B cell (primary cell): ENCODE measurements around the gene GNG11. TPM values are rescaled to one million over a fixed set of nuclear protein-coding genes. Genes with fewer than 3 reads are reported as not detected.

Source experiments
- ATAC-seq: fragments of 200-7000 bp; cut with Tn5 transposase; one replicate; pipeline ENCODE4 v1.10.0; 2021; ENCODE audit warnings: low read depth, mild to moderate bottlenecking, moderate number of reproducible peaks, moderate library complexity
- CTCF ChIA-PET: fragments of 350-600 bp; sonication (Branson Sonifier 250); formaldehyde crosslinking; loops from one replicate; lab custom pipeline; 2021; ENCODE audit warnings: antibody characterized with exemption, inconsistent platforms; lab: Charles Lee
- POLR2A ChIA-PET: fragments of 350-600 bp; sonication (Branson Sonifier 250); formaldehyde crosslinking; loops from one replicate; lab custom pipeline; 2021; ENCODE audit warnings: antibody characterized with exemption; lab: Charles Lee
- DNase-seq: peaks from one replicate; pipeline ENCODE4 v3.0.0; 2013
- H2AFZ ChIP-seq: 2 replicates; pipeline ENCODE4 v1.6.1; 2012; ENCODE audit warnings: mild to moderate bottlenecking, low read depth, low read length; ENCODE audit not compliant: insufficient read depth, poor library complexity, severe bottlenecking
- H3K27ac ChIP-seq, 2 donors: 1 replicate in 1 of 2; 2 replicates in 1 of 2; pipeline ENCODE4 v1.5.1; 2012 to 2013; ENCODE audit warnings: low read length in 2 of 2, mild to moderate bottlenecking in 2 of 2, moderate library complexity in 1 of 2
- H3K27me3 ChIP-seq, 4 experiments: fragments of 200-600 bp in 1 of 4; sonication (generic) in 1 of 4; replicated peaks in 1 of 4; 1 replicate in 2 of 4; 2 replicates in 2 of 4; pipeline versions ENCODE4 v1.6.1 to v1.7.0; 2013 to 2016; ENCODE audit warnings: low read length in 3 of 4, mild to moderate bottlenecking in 2 of 4, mixed read lengths in 1 of 4, moderate library complexity in 1 of 4; ENCODE audit not compliant: insufficient read depth in 4 of 4, control insufficient read depth in 3 of 4; ENCODE audit errors: control extremely low read depth in 1 of 4
- H3K36me3 ChIP-seq, 2 experiments: replicated peaks in 1 of 2; 1 replicate in 1 of 2; 2 replicates in 1 of 2; pipeline versions ENCODE4 v1.6.1 to v1.7.1; 2013; ENCODE audit warnings: low read length in 1 of 2; ENCODE audit not compliant: insufficient read depth in 2 of 2, control insufficient read depth in 1 of 2; ENCODE audit errors: control extremely low read depth in 1 of 2, extremely low read depth in 1 of 2
- H3K4me1 ChIP-seq, 2 donors: fragments of 200-600 bp in 1 of 2; sonication (generic) in 1 of 2; 1 replicate in 1 of 2; 2 replicates in 1 of 2; pipeline versions ENCODE4 v1.5.1 to v1.6.1; 2013 to 2017; ENCODE audit warnings: low read length in 2 of 2; ENCODE audit not compliant: control insufficient read depth in 2 of 2, insufficient read depth in 2 of 2
- H3K4me2 ChIP-seq: replicated peaks from 2 replicates; pipeline ENCODE3; 2012; ENCODE audit warnings: mild to moderate bottlenecking, low read depth, low read length; ENCODE audit not compliant: poor library complexity, severe bottlenecking
- H3K4me3 ChIP-seq, 5 experiments: fragments of 200-600 bp in 1 of 5; sonication (generic) in 1 of 5; 1 replicate in 3 of 5; 2 replicates in 2 of 5; pipeline versions ENCODE4 v1.5.1 to v1.7.0; 2011 to 2016; ENCODE audit warnings: low read length in 4 of 5, mild to moderate bottlenecking in 4 of 5, low read depth in 2 of 5, control low read depth in 1 of 5, moderate library complexity in 1 of 5; ENCODE audit not compliant: insufficient read depth in 1 of 5; ENCODE audit errors: control extremely low read depth in 1 of 5, extremely low read depth in 1 of 5
- H3K79me2 ChIP-seq: fragments of 200-600 bp; sonication (generic); one replicate; pipeline ENCODE4 v1.6.0; 2016; ENCODE audit warnings: low read length; ENCODE audit not compliant: control insufficient read depth, insufficient read depth
- H3K9ac ChIP-seq: fragments of 200-600 bp; sonication (generic); 2 replicates; pipeline ENCODE4 v1.6.1; 2017; ENCODE audit warnings: mild to moderate bottlenecking, low read length, moderate library complexity
- H3K9me3 ChIP-seq, 3 donors: one replicate each; pipeline versions ENCODE4 v1.6.1 to v1.7.1; 2013; ENCODE audit warnings: low read length in 2 of 3; ENCODE audit not compliant: control insufficient read depth in 2 of 3, insufficient read depth in 1 of 3; ENCODE audit errors: control extremely low read depth in 1 of 3
- H4K20me1 ChIP-seq: 2 replicates; pipeline ENCODE4 v1.6.0; 2012; ENCODE audit warnings: mild to moderate bottlenecking, low read length; ENCODE audit not compliant: insufficient read depth, control insufficient read depth, poor library complexity, severe bottlenecking
- H3K27ac Mint-ChIP-seq: one replicate; pipeline ENCODE4 v1.8.0; 2021; ENCODE audit warnings: mixed read lengths
- H3K27me3 Mint-ChIP-seq: one replicate; pipeline ENCODE4 v1.8.0; 2021; ENCODE audit warnings: mixed read lengths
- H3K4me1 Mint-ChIP-seq: one replicate; pipeline ENCODE4 v1.8.0; 2021; ENCODE audit warnings: mixed read lengths
- H3K4me3 Mint-ChIP-seq: one replicate; pipeline ENCODE4 v1.8.0; 2021; ENCODE audit warnings: mixed read lengths
- H3K9me3 Mint-ChIP-seq: one replicate; pipeline ENCODE4 v1.8.0; 2022; ENCODE audit warnings: mixed read lengths; ENCODE audit not compliant: insufficient read depth
- CTCF ChIP-seq: fragments of 200-600 bp; IDR thresholded peaks from one replicate; pipeline ENCODE4 v1.8.0; 2022; ENCODE audit warnings: antibody characterized with exemption, mild to moderate bottlenecking
- EZH2 ChIP-seq: IDR thresholded peaks from 2 replicates; pipeline ENCODE4 v1.6.1; 2012; ENCODE audit warnings: borderline replicate concordance, low read depth, mild to moderate bottlenecking, moderate library complexity, low read length; ENCODE audit not compliant: insufficient read depth, poor library complexity, severe bottlenecking
- WGBS: methylation state at CpG from one replicate; pipeline ENCODE4 v1.1.5; 2013; ENCODE audit warnings: missing lambda C conversion rate; ENCODE audit not compliant: insufficient coverage; 5-methylcytosine and 5-hydroxymethylcytosine counted together
- intact Hi-C: fragments of 100-400 bp; cut with micrococcal nuclease; formaldehyde crosslinking; loops from one replicate; pipeline ENCODE4 v1.10.0; 2022
- polyA plus RNA-seq: library from polyadenylated mRNA; depleted of rRNA; stranded (reverse); fragments of >200 nt; gene quantifications from 2 replicates; pipeline ENCODE4 v1.2.3, GENCODE V29; 2012
- total RNA-seq, 2 donors: library from RNA; stranded (reverse); fragments of 120-200 nt in 1 of 2; gene quantifications; 1 replicate in 1 of 2; 2 replicates in 1 of 2; pipeline versions ENCODE4 v1.2.3 to v1.2.4, GENCODE V29; 2013 to 2022

Gene GNG11
- total and polyA plus RNA-seq, 2 donors (not counting 1 experiment from before 2014, with no cell fraction given) = 0.37 to 1.7 TPM

GRCh38 chr7:93920496-93921182 lies 896 bp upstream of the GNG11 start:
- no peak for DNase-seq
- Histone ChIP-seq H4K20me1 (no peaks in the 10 kb centered on the region), H3K4me2 (no peak overlapping the region), H3K4me3 (no peak overlapping the region), H3K79me2 (no peaks in the 10 kb centered on the region), H3K36me3 (no peaks in the 10 kb centered on the region), H3K9me3 (no peaks in the 10 kb centered on the region), H3K27ac (no peak overlapping the region), H2AFZ (peak overlapping the region; percentile 87), H3K27me3 (peaks cover 0 to 6% (median 0%) of the 10 kb centered on the region in 4 experiments), H3K9ac (no peak overlapping the region), H3K4me1 (peaks cover 13 to 14% of the 10 kb centered on the region in 2 donors)
- Mint-ChIP-seq H3K27me3 (peaks cover 13% of the 10 kb centered on the region), H3K9me3 (no peaks in the 10 kb centered on the region), H3K27ac (no peak overlapping the region), H3K4me1 (peaks cover 23% of the 10 kb centered on the region), H3K4me3 (peak overlapping the region; percentile 53)
- ATAC-seq = no peak
- intact Hi-C loops = loop anchor here (5.0 kb wide), 1 partner anchor 167 kb away; no protein-coding TSS in a partner anchor
- TF ChIP-seq EZH2 (no peak), CTCF (no peak)
- ChIA-PET CTCF (interaction anchor here (0.6 to 3.3 kb wide), 8 partner anchors 12 to 475 kb away, joined by 3 to 15 read pairs (median 4); partner anchors contain the start of gene COL1A2), POLR2A (interaction anchor here (0.7 kb wide), 1 partner anchor 130 kb away, joined by 4 read pairs; no protein-coding TSS in a partner anchor)
- WGBS = no CpG with 5 or more reads among the region's 6 CpGs

GRCh38 chr7:93921186-93921585 lies 349 bp upstream of the GNG11 start:
- H3K9ac ChIP-seq = peak overlapping the region; percentile 78
- H3K27me3 ChIP-seq = peaks cover 0 to 6% (median 0%) of the 10 kb centered on the region in 4 experiments
- no peak for ATAC-seq
- ChIA-PET CTCF (interaction anchor here (0.6 to 3.3 kb wide), 11 partner anchors 16 to 474 kb away, joined by 3 to 22 read pairs (median 5); partner anchors contain the start of gene COL1A2), POLR2A (interaction anchor here (0.6 to 0.7 kb wide), 2 partner anchors 129 to 241 kb away, joined by 4 to 5 read pairs; no protein-coding TSS in a partner anchor)
- no peaks in the 10 kb centered on the region for H3K9me3 ChIP-seq
- H3K4me2 ChIP-seq = peak overlapping the region; percentile 89
- H2AFZ ChIP-seq = peak overlapping the region; percentile 87
- peak overlapping the region; percentile 53 to 83 (median 76) for H3K4me3 ChIP-seq
- H3K4me1 ChIP-seq = peaks cover 13 to 14% of the 10 kb centered on the region in 2 donors
- H4K20me1 ChIP-seq = no peaks in the 10 kb centered on the region
- intact Hi-C loops = loop anchor here (5.0 kb wide), 1 partner anchor 166 kb away; no protein-coding TSS in a partner anchor
- no peak overlapping the region for H3K27ac Mint-ChIP-seq
- no peak for TF ChIP-seq EZH2
- no peak for TF ChIP-seq CTCF
- peak overlapping the region; percentile 88 for H3K4me3 Mint-ChIP-seq
- no peaks in the 10 kb centered on the region for H3K36me3 ChIP-seq
- H3K9me3 Mint-ChIP-seq = no peaks in the 10 kb centered on the region
- no CpG with 5 or more reads among the region's 8 CpGs for WGBS
- peaks cover 13% of the 10 kb centered on the region for H3K27me3 Mint-ChIP-seq
- peaks cover 23% of the 10 kb centered on the region for H3K4me1 Mint-ChIP-seq
- H3K27ac ChIP-seq = no peak overlapping the region
- DNase-seq = no peak
- no peaks in the 10 kb centered on the region for H3K79me2 ChIP-seq
